ENCODE data around the gene CNR2.
"Not testable (repeated sequence)": the region's sequence is repeated elsewhere in the genome, so short reads cannot be mapped to it uniquely, and the experiment has no call there.

CNR2 gene

DNA sequence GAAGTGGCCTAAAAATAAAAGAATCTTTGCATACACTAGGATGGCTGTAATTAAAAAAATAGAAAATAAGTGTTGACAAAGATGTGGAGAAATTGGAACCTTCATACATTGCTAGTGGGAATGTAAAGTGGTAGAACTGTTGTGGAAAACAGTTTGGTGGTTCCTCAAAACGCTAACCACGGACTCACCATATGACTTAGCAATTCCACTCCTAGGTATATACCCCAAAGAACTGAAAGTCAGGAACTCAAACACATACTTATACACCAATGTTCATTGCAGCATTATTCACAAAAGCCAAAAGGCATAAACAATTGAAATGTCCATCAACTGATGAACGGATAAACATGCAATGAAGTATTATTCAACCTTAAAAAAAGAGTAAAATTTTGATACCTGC lies 77.1 kb downstream of the CNR2 start:
- no peak for DNase-seq (ENCODE audit: low read depth)

DNA sequence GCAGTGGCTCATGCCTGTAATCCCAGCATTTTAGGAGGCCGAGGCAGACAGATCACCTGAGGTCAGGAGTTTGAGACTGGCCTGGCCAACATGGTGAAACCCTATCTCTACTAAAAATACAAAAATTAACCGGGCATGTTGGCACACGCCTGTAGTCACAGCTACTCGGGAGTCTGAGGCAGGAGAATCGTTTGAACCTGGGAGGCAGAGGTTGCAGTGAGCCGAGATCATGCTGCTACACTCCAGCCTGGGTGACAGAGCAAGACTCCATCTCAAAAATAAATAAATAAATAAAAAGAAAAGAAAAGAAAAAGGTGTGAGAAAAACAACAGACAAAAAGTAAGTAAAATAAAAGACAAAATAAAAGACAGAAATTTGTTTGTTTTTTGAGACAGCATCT lies 79.0 kb downstream of the CNR2 start:
- not testable (repeated sequence) for DNase-seq (ENCODE audit: low read depth)

DNA sequence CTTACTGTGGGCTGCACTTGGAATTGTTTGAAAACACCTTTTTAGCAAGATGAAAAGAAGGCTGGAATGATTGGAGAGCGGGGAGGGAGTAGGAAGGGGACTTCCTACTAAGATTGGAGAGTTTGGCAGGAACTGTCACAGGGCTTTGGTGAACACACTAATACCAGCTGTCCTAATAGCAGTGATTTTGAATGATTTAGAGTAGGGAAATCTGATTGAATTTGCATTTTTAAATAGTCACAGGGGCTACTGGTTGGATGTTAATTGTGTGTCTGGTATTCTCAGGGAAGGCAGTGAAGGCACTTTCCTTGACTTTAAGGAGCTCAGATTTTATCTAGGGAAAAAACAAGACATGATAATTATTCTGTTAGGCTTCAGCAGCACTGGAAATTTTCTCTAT lies 85.4 kb downstream of the CNR2 start:
- no peak for DNase-seq (ENCODE audit: low read depth)

DNA sequence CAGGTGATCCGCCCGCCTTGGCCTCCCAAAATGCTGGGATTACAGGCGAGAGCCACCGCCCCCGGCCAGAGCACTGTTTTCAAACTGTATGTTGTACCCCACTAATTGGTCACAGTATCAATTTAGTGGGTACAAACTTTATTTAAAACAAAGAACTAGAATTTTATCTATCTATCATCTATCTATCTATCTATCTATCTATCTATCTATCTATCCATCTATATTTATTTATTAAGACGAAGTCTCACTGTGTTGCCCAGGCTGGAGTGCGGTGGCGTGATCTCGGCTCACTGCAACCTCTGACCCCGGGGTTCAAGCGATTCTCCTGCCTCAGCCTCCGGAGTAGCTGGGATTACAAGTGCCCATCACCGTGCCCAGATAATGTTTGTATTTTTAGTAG lies 86.6 kb downstream of the CNR2 start:
- not testable (repeated sequence) for DNase-seq (ENCODE audit: low read depth)

DNA sequence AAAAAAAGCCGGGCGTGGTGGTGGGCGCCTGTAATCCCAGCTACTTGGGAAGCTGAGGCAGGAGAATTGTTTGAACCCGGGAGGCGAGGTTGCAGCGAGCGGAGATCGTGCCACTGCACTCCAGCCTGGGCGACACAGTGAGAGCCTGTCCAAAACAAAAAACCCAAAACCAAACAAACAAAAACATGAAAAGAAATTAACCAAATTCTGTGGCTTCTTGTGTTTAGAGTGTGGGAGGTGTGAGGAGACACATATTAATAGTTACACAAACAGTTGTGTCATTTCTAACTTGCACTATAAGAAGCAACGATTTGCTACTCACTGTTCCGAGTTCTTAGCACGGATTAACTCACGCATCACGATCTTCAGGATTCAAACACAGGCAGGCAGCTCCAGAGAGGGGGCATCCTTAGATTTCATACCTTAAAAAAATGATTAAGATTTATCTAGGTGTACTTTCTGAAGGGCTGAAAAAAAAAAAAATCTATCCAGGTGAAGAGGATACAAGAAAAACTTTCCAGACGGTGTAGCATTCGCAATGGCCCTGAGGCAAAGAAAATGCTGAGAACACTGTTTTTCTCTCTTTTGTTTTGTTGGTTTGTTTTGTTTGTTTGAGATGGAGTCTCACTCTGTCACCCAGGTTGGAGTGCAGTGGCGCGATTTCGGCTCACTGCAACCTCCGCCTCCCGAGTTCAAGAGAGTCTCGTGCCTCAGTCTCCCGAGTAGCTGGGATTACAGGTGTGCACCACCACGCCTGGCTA lies 87.2 kb downstream of the CNR2 start:
- no peak for DNase-seq (ENCODE audit: low read depth)

DNA sequence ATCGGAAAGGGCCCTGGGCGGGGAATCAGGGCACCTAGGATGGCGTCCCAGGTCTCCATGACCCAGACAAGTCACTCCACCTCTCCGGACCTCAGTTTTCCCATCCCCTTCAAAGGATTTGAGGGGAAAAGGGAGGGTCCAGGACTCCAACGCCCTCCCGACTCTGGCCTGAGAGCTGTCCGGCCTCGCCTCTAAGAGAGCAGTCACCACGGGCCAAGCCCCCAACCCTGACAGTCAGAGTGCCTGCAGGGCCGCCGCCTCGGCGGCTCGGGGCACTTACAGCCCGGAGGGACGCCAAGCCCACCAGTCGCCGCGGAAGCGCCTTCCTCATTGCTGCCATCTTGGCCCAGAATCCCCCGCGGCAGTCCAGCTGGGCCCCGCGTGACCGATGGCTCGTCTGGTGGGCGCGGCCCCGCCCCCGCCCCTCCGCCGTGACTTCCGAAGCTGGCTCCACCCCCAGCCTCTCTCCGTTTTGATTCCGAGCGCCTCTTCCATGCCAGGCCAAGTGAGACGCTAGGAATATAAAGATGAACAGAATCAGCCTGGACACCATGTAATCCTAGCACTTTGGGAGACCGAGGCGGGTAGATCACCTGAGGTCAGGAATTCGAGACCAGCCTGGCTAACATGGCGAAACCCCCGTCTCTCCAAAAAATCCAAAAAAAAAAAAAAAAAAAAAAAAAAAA lies 87.9 kb downstream of the CNR2 start, which contains the start of gene HMGCL:
Gene HMGCL, minus strand, starts transcription at position 354 of the 686 bp plus-strand sequence. Its CDS starts 14 bp downstream, at position 340.
- DNase-seq (ENCODE audit: low read depth) = peak; percentile 92

DNA sequence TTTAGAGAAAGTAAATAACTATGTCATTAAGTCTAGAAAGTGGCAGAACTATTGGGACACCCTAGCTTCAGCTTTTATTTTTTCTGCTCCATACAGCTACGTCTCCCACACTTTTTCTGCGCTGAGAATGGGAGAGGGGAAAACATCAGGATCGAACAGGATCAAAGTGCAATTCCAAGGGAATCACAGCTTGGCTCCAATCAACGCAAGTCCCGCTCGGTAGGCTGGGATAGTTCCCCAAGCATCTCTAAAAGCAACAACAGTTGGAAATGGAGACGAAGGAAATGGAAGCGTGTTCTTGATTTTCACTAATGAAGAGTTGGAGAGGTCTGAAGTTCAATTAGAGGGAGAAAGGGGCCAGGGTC lies 88.5 kb downstream of the CNR2 start:
- DNase-seq (ENCODE audit: low read depth) = no peak

DNA sequence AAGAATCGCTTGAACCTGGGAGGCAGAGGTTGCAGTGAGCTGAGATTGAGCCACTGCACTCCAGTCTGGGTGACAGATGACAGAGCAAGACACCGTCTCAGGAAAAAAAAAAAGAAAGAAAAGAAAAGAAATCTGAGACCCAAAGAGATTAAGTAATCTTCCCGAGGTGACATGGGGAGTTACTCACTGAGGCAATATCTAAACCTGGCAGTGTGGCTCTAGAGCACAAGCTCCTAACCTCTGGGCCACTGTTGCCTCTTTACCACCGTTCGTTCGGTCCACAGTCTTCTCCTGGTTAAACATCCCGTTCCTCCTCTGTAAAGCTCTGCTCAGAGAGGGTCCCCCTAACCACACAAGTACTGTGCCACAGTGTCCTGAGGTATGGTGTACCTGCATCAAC lies 89.4 kb downstream of the CNR2 start:
- no peak for DNase-seq (ENCODE audit: low read depth)
